Inferior parietal cortex (tissue), 1 donor: ENCODE measurements around the gene ZSWIM4.

ENCODE experiments used
- DNase-seq: peaks from one replicate; pipeline ENCODE4 v3.0.0-alpha.2; 2016; ENCODE audit errors: extremely low spot score

ZSWIM4 gene

GRCh38 chr19:13834244-13835069 lies 39.2 kb downstream of the ZSWIM4 start:
- no peak for DNase-seq

- DNase-seq: no peak
Measured at GRCh38 chr19:13835791-13836723, 40.8 kb downstream of the ZSWIM4 start.

- no peak for DNase-seq
Measured at GRCh38 chr19:13838435-13839129, 43.3 kb downstream of the ZSWIM4 start.

GRCh38 chr19:13839130-13839937 lies 44.1 kb downstream of the ZSWIM4 start:
- no peak for DNase-seq

- no peak for DNase-seq
Measured at GRCh38 chr19:13839938-13840304, 44.7 kb downstream of the ZSWIM4 start.

- DNase-seq: no peak
Measured at GRCh38 chr19:13840305-13841085, 45.3 kb downstream of the ZSWIM4 start.

GRCh38 chr19:13841086-13841961 lies 46.1 kb downstream of the ZSWIM4 start:
- no peak for DNase-seq

- DNase-seq: no peak
Measured at GRCh38 chr19:13841962-13842290, 46.7 kb downstream of the ZSWIM4 start.

GRCh38 chr19:13842291-13843103 lies 47.3 kb downstream of the ZSWIM4 start:
- no peak for DNase-seq

GRCh38 chr19:13843104-13843921 lies 48.1 kb downstream of the ZSWIM4 start:
- DNase-seq: no peak

GRCh38 chr19:13844130-13844631 lies 48.9 kb downstream of the ZSWIM4 start:
- no peak for DNase-seq

- no peak for DNase-seq
Measured at GRCh38 chr19:13846557-13847406, 51.5 kb downstream of the ZSWIM4 start.

- no peak for DNase-seq
Measured at GRCh38 chr19:13847407-13848339, 52.4 kb downstream of the ZSWIM4 start.

- DNase-seq: no peak
Measured at GRCh38 chr19:13848340-13848677, 53.1 kb downstream of the ZSWIM4 start.

GRCh38 chr19:13848798-13849676 lies 53.8 kb downstream of the ZSWIM4 start:
- DNase-seq: no peak
